PFSK-1 (cell line): ENCODE results near the gene PGD.

Experiments
- POLR2AphosphoS5 ChIP-seq: IDR thresholded peaks from 2 replicates; pipeline ENCODE4 v1.6.1; 2012; ENCODE audit warnings: low read depth, mild to moderate bottlenecking, control low read depth, low read length, moderate library complexity
- TAF1 ChIP-seq: IDR thresholded peaks from 2 replicates; pipeline ENCODE4 v1.6.1; 2012; ENCODE audit warnings: low read length, control low read depth, borderline replicate concordance; ENCODE audit not compliant: insufficient read depth

GRCh38 chr1:10470043-10470442 lies 71.2 kb downstream of the PGD start:
- TF ChIP-seq POLR2AphosphoS5: no peak
- no peak for TF ChIP-seq TAF1
